ENCODE measurements around the gene METAP1. TPM values are rescaled to one million over a fixed set of nuclear protein-coding genes. Genes with fewer than 3 reads are reported as not detected.

Gene METAP1
- total RNA-seq, 1 donor from 2014 or later = 32.4 TPM

GRCh38 chr4:98997166-98997565, 1.6 kb downstream of the METAP1 start:
- TF ChIP-seq CTCF (IDR thresholded peaks at IDR 0.05) = no peak
- no peak for TF ChIP-seq POLR2A (IDR thresholded peaks at IDR 0.05)
- TF ChIP-seq POLR2AphosphoS5 (IDR thresholded peaks at IDR 0.05; ENCODE audit: insufficient read depth in 1 of 2, low read depth in 1 of 2) = no peak
- Histone ChIP-seq H3K27me3 (no peaks in the 10 kb centered on the region), H3K27ac (no peak overlapping the region), H3K4me1 (peaks cover 36% of the 10 kb centered on the region), H3K9me3 (no peaks in the 10 kb centered on the region), H3K36me3 (no peaks in the 10 kb centered on the region), H3K4me3 (peak overlapping the region in 1 of 2 donors; percentile 99)
- no peak for DNase-seq (ENCODE audit: extremely low spot score in 2 of 2)
- intact Hi-C loops (cut with DNase I) = loop anchor here (5.0 kb wide), 1 partner anchor 70 kb away; the partner anchor contains the start of gene EIF4E

- intact Hi-C loops (cut with DNase I) = loop anchor here (5.0 kb wide), 1 partner anchor 71 kb away; the partner anchor contains the start of gene EIF4E
- H3K4me1 ChIP-seq = peaks cover 48% of the 10 kb centered on the region
- H3K9me3 ChIP-seq = no peaks in the 10 kb centered on the region
- no peak for TF ChIP-seq CTCF (IDR thresholded peaks at IDR 0.05)
- no peak for TF ChIP-seq POLR2A (IDR thresholded peaks at IDR 0.05)
- no peak for TF ChIP-seq POLR2AphosphoS5 (IDR thresholded peaks at IDR 0.05; ENCODE audit: insufficient read depth in 1 of 2, low read depth in 1 of 2)
- no peaks in the 10 kb centered on the region for H3K27me3 ChIP-seq
- no peaks in the 10 kb centered on the region for H3K36me3 ChIP-seq
- no peak overlapping the region for H3K27ac ChIP-seq
- no peak for DNase-seq (ENCODE audit: extremely low spot score in 2 of 2)
- no peak overlapping the region for H3K4me3 ChIP-seq
These were observed 3.0 kb downstream of the METAP1 start for GRCh38 chr4:98998551-98998950.

GRCh38 chr4:99002279-99002678, 6.8 kb downstream of the METAP1 start:
- no peaks in the 10 kb centered on the region for H3K36me3 ChIP-seq
- H3K27me3 ChIP-seq = no peaks in the 10 kb centered on the region
- H3K4me3 ChIP-seq = no peak overlapping the region
- DNase-seq (ENCODE audit: extremely low spot score in 2 of 2) = no peak
- TF ChIP-seq POLR2AphosphoS5 (IDR thresholded peaks at IDR 0.05; ENCODE audit: insufficient read depth in 1 of 2, low read depth in 1 of 2) (no peak), CTCF (IDR thresholded peaks at IDR 0.05) (no peak), POLR2A (IDR thresholded peaks at IDR 0.05) (no peak)
- no peak overlapping the region for H3K27ac ChIP-seq
- peaks cover 40% of the 10 kb centered on the region for H3K4me1 ChIP-seq
- intact Hi-C loops (cut with DNase I) = no loop called here
- H3K9me3 ChIP-seq = no peaks in the 10 kb centered on the region

- H3K36me3 ChIP-seq = no peaks in the 10 kb centered on the region
- H3K27me3 ChIP-seq = no peaks in the 10 kb centered on the region
- H3K4me3 ChIP-seq = no peak overlapping the region
- no peak for DNase-seq (ENCODE audit: extremely low spot score in 2 of 2)
- intact Hi-C loops (cut with DNase I) = no loop called here
- H3K4me1 ChIP-seq = peaks cover 21% of the 10 kb centered on the region
- H3K27ac ChIP-seq = no peak overlapping the region
- TF ChIP-seq POLR2AphosphoS5 (IDR thresholded peaks at IDR 0.05; ENCODE audit: insufficient read depth in 1 of 2, low read depth in 1 of 2) = peak in 1 of 2 donors; percentile 31
- no peak for TF ChIP-seq POLR2A (IDR thresholded peaks at IDR 0.05)
- no peak for TF ChIP-seq CTCF (IDR thresholded peaks at IDR 0.05)
- H3K9me3 ChIP-seq = no peaks in the 10 kb centered on the region
These were observed 12.5 kb downstream of the METAP1 start for GRCh38 chr4:99008051-99008450.

- Histone ChIP-seq H3K36me3 (no peaks in the 10 kb centered on the region), H3K27ac (no peak overlapping the region), H3K9me3 (no peaks in the 10 kb centered on the region), H3K27me3 (no peaks in the 10 kb centered on the region), H3K4me3 (no peak overlapping the region), H3K4me1 (peaks cover 22% of the 10 kb centered on the region)
- no peak for DNase-seq (ENCODE audit: extremely low spot score in 2 of 2)
- TF ChIP-seq POLR2A (IDR thresholded peaks at IDR 0.05) = no peak
- intact Hi-C loops (cut with DNase I) = no loop called here
These were observed 16.4 kb downstream of the METAP1 start for GRCh38 chr4:99011910-99012309.

All from vagina (tissue), 2 donors.